Neuronal stem cell (in vitro differentiated cells): ENCODE results near the gene TLE7.

Source experiments
- DNase-seq: peaks from one replicate; pipeline ENCODE4 v3.0.0-alpha.2; 2013; ENCODE audit warnings: low spot score
- H2AFZ ChIP-seq: one replicate; pipeline ENCODE4 v1.6.1; 2013; ENCODE audit warnings: mild to moderate bottlenecking, low read length, inconsistent platforms
- H2AK5ac ChIP-seq: 2 replicates; pipeline ENCODE4 v1.6.1; 2013; ENCODE audit warnings: low read depth, mild to moderate bottlenecking, inconsistent platforms, low read length, moderate library complexity, mixed read lengths
- H2BK120ac ChIP-seq: 2 replicates; pipeline ENCODE4 v1.6.1; 2013; ENCODE audit warnings: low read depth, mild to moderate bottlenecking, inconsistent platforms, low read length, moderate library complexity, mixed read lengths
- H2BK12ac ChIP-seq: one replicate; pipeline ENCODE4 v1.6.1; 2013; ENCODE audit warnings: low read length, inconsistent platforms
- H2BK15ac ChIP-seq: 2 replicates; pipeline ENCODE4 v1.6.1; 2013; ENCODE audit warnings: mild to moderate bottlenecking, low read length, inconsistent platforms, mixed read lengths
- H2BK5ac ChIP-seq: one replicate; pipeline ENCODE4 v1.6.1; 2013; ENCODE audit warnings: inconsistent platforms, mild to moderate bottlenecking, low read length, moderate library complexity
- H3K14ac ChIP-seq: one replicate; pipeline ENCODE4 v1.6.1; 2013; ENCODE audit warnings: low read length, inconsistent platforms
- H3K18ac ChIP-seq: 2 replicates; pipeline ENCODE4 v1.6.1; 2013; ENCODE audit warnings: low read length, inconsistent platforms
- H3K23ac ChIP-seq: 2 replicates; pipeline ENCODE4 v1.6.1; 2013; ENCODE audit warnings: low read depth, mild to moderate bottlenecking, mixed read lengths, low read length, inconsistent platforms; ENCODE audit not compliant: poor library complexity
- H3K27ac ChIP-seq: replicated peaks from 3 replicates; pipeline ENCODE4 v1.5.1; 2013; ENCODE audit warnings: low read length, inconsistent platforms
- H3K27me3 ChIP-seq, 3 experiments: 2 replicates each; pipeline ENCODE4 v1.6.1; 2013; ENCODE audit warnings: low read length in 3 of 3, mild to moderate bottlenecking in 2 of 3, inconsistent platforms in 1 of 3, low read depth in 1 of 3, mixed read lengths in 1 of 3, moderate library complexity in 1 of 3; ENCODE audit not compliant: control insufficient read depth in 3 of 3, insufficient read depth in 3 of 3
- H3K36me3 ChIP-seq, 2 donors: replicated peaks in 1 of 2; 2 replicates each; pipeline ENCODE4 v1.6.1; 2013; ENCODE audit warnings: low read length in 2 of 2; ENCODE audit not compliant: control insufficient read depth in 2 of 2, insufficient read depth in 2 of 2
- H3K4ac ChIP-seq: 2 replicates; pipeline ENCODE4 v1.6.1; 2013; ENCODE audit warnings: inconsistent platforms, mild to moderate bottlenecking, low read length, moderate library complexity
- H3K4me1 ChIP-seq, 2 donors: 1 replicate in 1 of 2; 2 replicates in 1 of 2; pipeline ENCODE4 v1.6.1; 2013; ENCODE audit warnings: low read length in 2 of 2, low read depth in 1 of 2; ENCODE audit not compliant: control insufficient read depth in 2 of 2, insufficient read depth in 1 of 2
- H3K4me2 ChIP-seq: one replicate; pipeline ENCODE4 v1.6.1; 2013; ENCODE audit warnings: mild to moderate bottlenecking, low read length, inconsistent platforms; ENCODE audit not compliant: insufficient read depth, poor library complexity, severe bottlenecking
- H3K4me3 ChIP-seq, 2 donors: 2 replicates each; pipeline ENCODE4 v1.5.1; 2013; ENCODE audit warnings: low read length in 2 of 2, mild to moderate bottlenecking in 2 of 2, inconsistent platforms in 1 of 2, moderate library complexity in 1 of 2
- H3K79me1 ChIP-seq: one replicate; pipeline ENCODE4 v1.6.1; 2013; ENCODE audit warnings: low read depth, mild to moderate bottlenecking, inconsistent platforms, low read length, moderate library complexity
- H3K9ac ChIP-seq: one replicate; pipeline ENCODE4 v1.6.1; 2013; ENCODE audit warnings: mild to moderate bottlenecking, low read depth, low read length, inconsistent platforms; ENCODE audit not compliant: poor library complexity
- H3K9me3 ChIP-seq, 2 donors: replicated peaks in 1 of 2; 2 replicates each; pipeline versions ENCODE3 to v1.6.1; 2013; ENCODE audit warnings: low read length in 2 of 2, mild to moderate bottlenecking in 2 of 2, inconsistent platforms in 1 of 2, low read depth in 1 of 2, mixed read lengths in 1 of 2, moderate library complexity in 1 of 2; ENCODE audit not compliant: control insufficient read depth in 2 of 2, insufficient read depth in 1 of 2
- H4K8ac ChIP-seq: one replicate; pipeline ENCODE4 v1.6.1; 2013; ENCODE audit warnings: low read depth, mild to moderate bottlenecking, inconsistent platforms, low read length, moderate library complexity
- H4K91ac ChIP-seq: one replicate; pipeline ENCODE4 v1.6.1; 2013; ENCODE audit warnings: low read length, low read depth, mild to moderate bottlenecking, inconsistent platforms; ENCODE audit not compliant: poor library complexity
- whole genome bisulfite sequencing, 2 donors: extraction: QIAGEN DNeasy Blood & Tissue Kit; methylation state at CpG; one replicate each; pipeline ENCODE4 v1.1.7; 2013; ENCODE audit warnings: missing lambda C conversion rate in 2 of 2, mixed read lengths in 1 of 2; ENCODE audit not compliant: insufficient read length in 2 of 2, insufficient replicate concordance in 1 of 2; ENCODE audit errors: extremely low coverage in 2 of 2; 5-methylcytosine and 5-hydroxymethylcytosine counted together

The TLE7 gene

DNA sequence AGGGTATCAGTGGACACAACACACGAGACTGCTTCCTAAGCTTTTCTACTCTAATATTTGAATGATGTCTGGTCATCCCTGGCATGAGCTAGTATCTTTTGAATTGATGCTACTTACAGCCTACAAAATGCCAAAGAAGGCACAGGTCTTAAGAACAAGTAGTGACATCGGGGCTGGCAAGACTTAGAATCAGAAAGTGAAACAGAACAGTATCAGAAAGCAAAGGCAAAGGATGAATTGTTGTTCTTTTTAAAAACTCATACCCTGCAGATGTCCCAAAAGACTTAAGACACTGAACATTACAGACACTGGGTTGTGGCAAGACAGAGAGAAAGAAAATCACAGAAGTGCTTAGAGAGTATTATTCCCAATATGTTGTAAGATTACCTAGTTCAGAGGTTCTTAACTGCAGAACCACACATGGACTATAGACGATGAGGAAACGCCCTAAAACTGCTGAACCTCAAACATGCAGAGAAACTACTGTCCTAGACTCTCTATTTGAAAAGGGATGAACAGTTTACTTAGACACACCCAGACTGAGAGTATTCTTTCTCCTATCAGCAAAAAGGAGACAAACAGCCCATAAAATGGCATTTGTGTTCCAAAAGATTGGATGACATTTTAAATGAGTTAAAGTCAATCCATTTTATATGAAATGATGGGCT lies 34.7 kb upstream of the TLE7 start:
- Histone ChIP-seq H3K4me2 (no peak overlapping the region), H3K27me3 (no peaks in the 10 kb centered on the region), H3K14ac (no peak overlapping the region), H3K9me3 (no peaks in the 10 kb centered on the region), H3K18ac (no peak overlapping the region), H2BK120ac (no peak overlapping the region), H2BK12ac (no peak overlapping the region), H2AFZ (no peak overlapping the region), H3K4ac (no peak overlapping the region), H3K79me1 (no peaks in the 10 kb centered on the region), H4K8ac (no peak overlapping the region), H2BK15ac (no peak overlapping the region), H3K36me3 (peaks cover 6 to 57% of the 10 kb centered on the region in 2 donors), H3K23ac (no peak overlapping the region), H3K4me1 (no peaks in the 10 kb centered on the region), H3K9ac (no peak overlapping the region), H2AK5ac (no peak overlapping the region), H3K27ac (no peak overlapping the region), H4K91ac (no peak overlapping the region), H3K4me3 (no peak overlapping the region), H2BK5ac (no peak overlapping the region)
- DNase-seq: no peak
- WGBS, 2 donors: no CpG with 5 or more reads among the region's 4 CpGs

DNA sequence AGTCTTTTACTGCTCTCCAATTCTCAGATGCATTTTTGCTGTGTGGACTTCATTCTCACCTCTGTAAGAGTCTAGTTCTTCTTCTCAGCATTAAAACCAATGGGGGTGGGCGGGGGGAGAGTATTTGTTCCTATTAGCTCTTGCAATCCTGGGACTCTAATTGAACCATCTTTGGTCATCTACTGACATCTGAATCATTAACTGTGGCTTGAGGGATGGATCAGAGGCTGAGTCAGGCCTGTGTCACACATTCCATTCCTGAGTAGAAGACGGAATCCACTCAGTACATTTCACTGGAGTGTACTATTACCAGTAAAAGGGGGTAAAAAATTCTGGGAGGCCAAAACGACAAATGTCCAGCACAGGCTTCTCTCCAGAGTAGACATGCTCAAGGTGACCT lies 33.0 kb upstream of the TLE7 start:
- Histone ChIP-seq H2BK120ac (no peak overlapping the region), H2BK15ac (no peak overlapping the region), H2AFZ (no peak overlapping the region), H3K27me3 (no peaks in the 10 kb centered on the region), H3K9ac (no peak overlapping the region), H3K27ac (no peak overlapping the region), H3K4me3 (no peak overlapping the region), H2AK5ac (no peak overlapping the region), H4K91ac (no peak overlapping the region), H2BK12ac (no peak overlapping the region), H3K4ac (no peak overlapping the region), H3K14ac (no peak overlapping the region), H3K36me3 (peaks cover 6 to 57% of the 10 kb centered on the region in 2 donors), H3K79me1 (no peaks in the 10 kb centered on the region), H3K23ac (no peak overlapping the region), H3K4me2 (no peak overlapping the region), H3K4me1 (no peaks in the 10 kb centered on the region), H2BK5ac (no peak overlapping the region), H3K18ac (no peak overlapping the region), H3K9me3 (no peaks in the 10 kb centered on the region), H4K8ac (no peak overlapping the region)
- no CpG with 5 or more reads among the region's 3 CpGs for WGBS, 2 donors
- DNase-seq: no peak

DNA sequence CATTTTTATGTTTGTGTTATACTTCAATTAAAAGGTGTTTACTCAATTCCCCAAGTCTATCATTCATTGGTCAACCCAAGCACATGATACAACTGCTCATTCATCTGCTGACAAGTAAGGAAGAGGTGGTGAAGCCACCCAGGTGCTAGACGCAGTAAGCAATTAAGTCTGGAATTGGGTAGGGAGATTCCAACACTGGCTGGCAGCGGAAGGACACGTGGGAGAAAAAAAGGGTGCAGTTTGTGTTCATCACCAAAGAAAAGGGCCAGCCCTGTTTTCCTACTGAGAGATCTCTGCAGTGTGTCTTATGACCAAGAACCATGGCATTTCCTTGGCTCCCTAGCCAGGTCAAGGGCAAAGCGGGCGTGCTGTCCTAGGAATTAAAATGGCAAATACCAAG lies 32.0 kb upstream of the TLE7 start:
- H3K27me3 ChIP-seq: no peaks in the 10 kb centered on the region
- no peak overlapping the region for H2BK5ac ChIP-seq
- no peak overlapping the region for H2AK5ac ChIP-seq
- H3K4me3 ChIP-seq: no peak overlapping the region
- H3K23ac ChIP-seq: no peak overlapping the region
- no peak overlapping the region for H2BK120ac ChIP-seq
- WGBS, 2 donors: no CpG with 5 or more reads among the region's 5 CpGs
- no peak overlapping the region for H2BK15ac ChIP-seq
- H3K27ac ChIP-seq: no peak overlapping the region
- H3K4me1 ChIP-seq: no peaks in the 10 kb centered on the region
- no peak for DNase-seq
- H4K8ac ChIP-seq: no peak overlapping the region
- no peaks in the 10 kb centered on the region for H3K79me1 ChIP-seq
- no peak overlapping the region for H2BK12ac ChIP-seq
- H2AFZ ChIP-seq: no peak overlapping the region
- H3K36me3 ChIP-seq: peaks cover 6 to 53% of the 10 kb centered on the region in 2 donors
- no peak overlapping the region for H3K9ac ChIP-seq
- no peak overlapping the region for H3K14ac ChIP-seq
- no peak overlapping the region for H4K91ac ChIP-seq
- no peak overlapping the region for H3K18ac ChIP-seq
- no peaks in the 10 kb centered on the region for H3K9me3 ChIP-seq
- H3K4ac ChIP-seq: no peak overlapping the region
- H3K4me2 ChIP-seq: no peak overlapping the region

DNA sequence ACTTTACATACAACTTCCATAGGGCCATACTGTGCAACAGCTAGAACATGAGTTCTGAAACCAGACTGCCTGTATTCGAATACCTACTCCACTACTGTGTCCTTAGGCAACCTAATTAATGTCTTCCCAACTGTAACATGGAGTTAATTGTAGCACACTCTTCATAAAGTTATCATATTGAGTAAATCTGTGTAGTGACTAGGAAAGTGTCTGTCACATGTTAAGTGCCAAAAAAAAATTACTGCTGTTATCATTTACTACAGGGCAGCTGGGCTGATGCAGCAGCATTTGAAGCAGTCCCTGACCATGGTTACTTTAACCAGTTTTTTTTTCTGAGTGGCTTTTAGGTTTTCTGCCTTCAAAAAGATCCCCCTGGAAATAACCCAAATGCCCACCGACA lies 31.1 kb upstream of the TLE7 start:
- Histone ChIP-seq H2AFZ (no peak overlapping the region), H3K36me3 (peaks cover 6 to 43% of the 10 kb centered on the region in 2 donors), H2BK120ac (no peak overlapping the region), H3K4me3 (no peak overlapping the region), H3K4ac (no peak overlapping the region), H3K9me3 (no peaks in the 10 kb centered on the region), H3K14ac (no peak overlapping the region), H3K79me1 (no peaks in the 10 kb centered on the region), H2BK12ac (no peak overlapping the region), H3K9ac (no peak overlapping the region), H3K27ac (no peak overlapping the region), H3K4me2 (no peak overlapping the region), H4K91ac (no peak overlapping the region), H3K23ac (no peak overlapping the region), H4K8ac (no peak overlapping the region), H3K4me1 (no peaks in the 10 kb centered on the region), H3K27me3 (no peaks in the 10 kb centered on the region), H2AK5ac (no peak overlapping the region), H2BK15ac (no peak overlapping the region), H3K18ac (no peak overlapping the region), H2BK5ac (no peak overlapping the region)
- no peak for DNase-seq
- WGBS, 2 donors: no CpG with 5 or more reads among the region's 2 CpGs
